ENCODE measurements around the gene NFATC2. TPM values are rescaled to one million over a fixed set of nuclear protein-coding genes. Genes with fewer than 3 reads are reported as not detected.

NFATC2 gene
- total RNA-seq, 1 donor from 2014 or later = 1.9 TPM

DNA sequence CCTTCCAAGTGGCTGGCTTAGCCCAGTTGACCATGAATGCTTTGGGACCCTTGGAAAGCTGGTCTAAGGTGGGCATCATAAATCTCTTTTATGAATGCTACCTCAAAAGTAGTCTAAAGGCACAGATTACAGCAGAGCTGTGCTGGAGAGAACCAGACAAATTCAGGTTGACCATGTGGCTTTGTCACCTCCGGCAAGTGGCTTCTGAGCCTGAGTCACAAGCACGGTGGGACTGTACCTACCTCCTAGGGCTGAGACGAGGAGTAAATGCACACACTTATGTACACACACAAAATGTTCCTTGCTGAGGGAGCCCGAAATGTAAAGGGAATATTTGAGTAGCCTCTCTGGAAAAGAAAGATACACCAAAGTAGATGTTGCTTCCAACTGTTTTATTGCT lies 155.9 kb downstream of the NFATC2 start:
- DNase-seq (ENCODE audit: low read depth, low spot score) = no peak
- Mint-ChIP-seq H3K4me3 (no peak overlapping the region), H3K27me3 (ENCODE audit: low read depth) (peaks cover 5% of the 10 kb centered on the region), H3K9me3 (no peaks in the 10 kb centered on the region), H3K27ac (ENCODE audit: unreplicated experiment) (no peak overlapping the region), H3K4me1 (no peaks in the 10 kb centered on the region), H3K36me3 (ENCODE audit: low read depth) (no peaks in the 10 kb centered on the region)
- TF ChIP-seq, protein P1, sequence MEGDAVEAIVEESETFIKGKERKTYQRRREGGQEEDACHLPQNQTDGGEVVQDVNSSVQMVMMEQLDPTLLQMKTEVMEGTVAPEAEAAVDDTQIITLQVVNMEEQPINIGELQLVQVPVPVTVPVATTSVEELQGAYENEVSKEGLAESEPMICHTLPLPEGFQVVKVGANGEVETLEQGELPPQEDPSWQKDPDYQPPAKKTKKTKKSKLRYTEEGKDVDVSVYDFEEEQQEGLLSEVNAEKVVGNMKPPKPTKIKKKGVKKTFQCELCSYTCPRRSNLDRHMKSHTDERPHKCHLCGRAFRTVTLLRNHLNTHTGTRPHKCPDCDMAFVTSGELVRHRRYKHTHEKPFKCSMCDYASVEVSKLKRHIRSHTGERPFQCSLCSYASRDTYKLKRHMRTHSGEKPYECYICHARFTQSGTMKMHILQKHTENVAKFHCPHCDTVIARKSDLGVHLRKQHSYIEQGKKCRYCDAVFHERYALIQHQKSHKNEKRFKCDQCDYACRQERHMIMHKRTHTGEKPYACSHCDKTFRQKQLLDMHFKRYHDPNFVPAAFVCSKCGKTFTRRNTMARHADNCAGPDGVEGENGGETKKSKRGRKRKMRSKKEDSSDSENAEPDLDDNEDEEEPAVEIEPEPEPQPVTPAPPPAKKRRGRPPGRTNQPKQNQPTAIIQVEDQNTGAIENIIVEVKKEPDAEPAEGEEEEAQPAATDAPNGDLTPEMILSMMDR (conservative IDR thresholded peaks at IDR 0.05) = no peak

DNA sequence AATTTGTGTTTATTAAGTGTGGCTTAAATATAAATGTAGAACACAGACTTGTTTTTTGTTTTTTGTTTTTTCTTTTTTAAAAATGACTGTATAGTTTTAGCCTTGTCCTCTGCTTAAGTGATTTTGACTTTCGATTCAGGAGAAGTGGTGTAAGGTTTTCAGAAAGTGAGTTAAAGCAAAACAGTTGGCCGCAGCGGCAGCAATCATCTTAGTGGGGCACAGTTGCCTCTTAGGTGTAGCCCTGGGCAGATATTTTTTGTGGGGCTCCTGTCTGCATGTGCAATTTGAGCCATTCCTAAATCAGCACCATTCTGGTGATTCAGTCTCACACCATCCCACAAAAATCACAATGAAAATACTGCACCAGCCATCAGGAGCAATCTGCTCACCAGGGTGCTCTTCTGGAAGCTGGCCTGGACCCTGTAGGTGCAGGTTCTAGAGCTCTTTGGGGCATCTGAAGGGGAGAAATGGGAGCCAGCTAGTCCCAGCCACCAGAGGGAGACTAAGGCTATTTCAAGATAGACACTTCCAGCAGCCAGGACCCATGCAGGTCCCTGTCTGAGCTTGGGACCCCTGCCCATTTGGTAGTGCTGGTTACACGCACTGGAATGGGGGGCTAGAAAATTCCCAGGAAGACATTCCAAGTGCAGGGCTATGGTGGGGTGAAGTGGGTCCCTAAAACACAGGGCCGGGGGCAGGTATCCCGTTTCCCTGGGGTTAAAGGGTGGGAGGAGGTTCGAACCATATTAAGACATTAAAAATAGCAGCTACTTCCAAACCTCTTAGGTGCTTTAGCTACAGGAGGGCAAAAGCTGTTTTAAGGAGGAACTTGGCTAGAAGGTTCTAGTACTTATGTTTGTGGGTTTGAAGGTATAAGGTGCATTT lies 156.6 kb downstream of the NFATC2 start:
- H3K36me3 Mint-ChIP-seq (ENCODE audit: low read depth) = no peaks in the 10 kb centered on the region
- H3K27ac Mint-ChIP-seq (ENCODE audit: unreplicated experiment) = no peak overlapping the region
- H3K27me3 Mint-ChIP-seq (ENCODE audit: low read depth) = peaks cover 5% of the 10 kb centered on the region
- H3K4me3 Mint-ChIP-seq = no peak overlapping the region
- DNase-seq (ENCODE audit: low read depth, low spot score) = peak; percentile 16
- H3K9me3 Mint-ChIP-seq = no peaks in the 10 kb centered on the region
- TF ChIP-seq, protein P1 (conservative IDR thresholded peaks at IDR 0.05) = peak; percentile 60
- H3K4me1 Mint-ChIP-seq = no peaks in the 10 kb centered on the region

DNA sequence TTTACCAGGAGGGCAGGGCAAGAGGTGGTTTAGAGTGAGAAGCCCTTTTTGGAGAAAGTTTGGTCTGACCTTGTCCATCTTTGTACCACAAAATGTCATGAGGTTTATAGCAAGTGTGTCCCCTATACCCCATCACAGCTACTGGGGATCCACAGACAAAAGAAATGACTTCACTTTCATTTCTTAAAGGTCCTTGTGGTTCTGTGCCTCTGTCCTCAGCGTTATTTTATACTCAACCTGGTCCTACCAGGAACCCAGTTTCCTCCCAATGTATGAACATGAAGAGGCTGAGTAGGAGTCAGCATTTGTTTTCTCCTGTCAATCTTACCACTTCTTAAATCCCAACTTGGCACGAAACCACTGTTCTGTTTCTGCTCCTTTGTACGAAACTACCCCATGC lies 157.6 kb downstream of the NFATC2 start:
- Mint-ChIP-seq H3K4me1 (no peaks in the 10 kb centered on the region), H3K27ac (ENCODE audit: unreplicated experiment) (no peak overlapping the region), H3K27me3 (ENCODE audit: low read depth) (peaks cover 5% of the 10 kb centered on the region), H3K9me3 (no peaks in the 10 kb centered on the region), H3K4me3 (no peak overlapping the region), H3K36me3 (ENCODE audit: low read depth) (no peaks in the 10 kb centered on the region)
- TF ChIP-seq, protein P1 (conservative IDR thresholded peaks at IDR 0.05) = no peak
- DNase-seq (ENCODE audit: low read depth, low spot score) = no peak

DNA sequence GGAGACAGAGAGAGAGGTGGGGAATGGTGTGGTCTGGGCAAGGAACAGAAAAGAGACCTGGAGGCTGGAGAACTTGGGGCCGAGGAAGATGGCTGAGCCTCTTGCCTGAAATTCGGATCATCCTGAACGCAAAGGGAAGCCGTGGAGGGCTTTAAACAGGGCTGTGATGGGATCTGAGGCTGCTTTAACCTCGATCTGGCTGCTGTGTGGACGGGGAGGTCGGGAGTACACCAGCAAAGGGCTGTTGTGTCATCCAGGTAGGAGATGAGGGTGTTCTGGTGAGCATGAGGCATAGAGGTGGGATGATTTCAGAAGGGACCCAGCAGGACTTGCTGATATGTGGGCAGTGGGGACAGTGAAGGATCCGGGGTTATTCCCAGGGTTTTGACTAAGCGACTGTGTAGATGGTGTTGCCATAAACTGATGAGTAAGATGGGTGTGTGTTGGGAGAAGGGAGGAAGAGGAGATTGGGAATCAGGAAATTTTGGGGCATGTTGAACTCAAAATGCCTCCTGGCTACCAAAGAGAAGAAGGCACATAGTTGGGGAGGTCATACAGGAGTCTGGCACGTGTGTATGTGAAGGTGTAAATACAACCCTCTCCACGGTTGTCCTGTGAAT lies 158.5 kb downstream of the NFATC2 start:
- no peaks in the 10 kb centered on the region for H3K9me3 Mint-ChIP-seq
- peaks cover 5% of the 10 kb centered on the region for H3K27me3 Mint-ChIP-seq (ENCODE audit: low read depth)
- no peaks in the 10 kb centered on the region for H3K4me1 Mint-ChIP-seq
- H3K36me3 Mint-ChIP-seq (ENCODE audit: low read depth) = no peaks in the 10 kb centered on the region
- DNase-seq (ENCODE audit: low read depth, low spot score) = no peak
- H3K4me3 Mint-ChIP-seq = no peak overlapping the region
- H3K27ac Mint-ChIP-seq (ENCODE audit: unreplicated experiment) = no peak overlapping the region
- TF ChIP-seq, protein P1 (conservative IDR thresholded peaks at IDR 0.05) = no peak

DNA sequence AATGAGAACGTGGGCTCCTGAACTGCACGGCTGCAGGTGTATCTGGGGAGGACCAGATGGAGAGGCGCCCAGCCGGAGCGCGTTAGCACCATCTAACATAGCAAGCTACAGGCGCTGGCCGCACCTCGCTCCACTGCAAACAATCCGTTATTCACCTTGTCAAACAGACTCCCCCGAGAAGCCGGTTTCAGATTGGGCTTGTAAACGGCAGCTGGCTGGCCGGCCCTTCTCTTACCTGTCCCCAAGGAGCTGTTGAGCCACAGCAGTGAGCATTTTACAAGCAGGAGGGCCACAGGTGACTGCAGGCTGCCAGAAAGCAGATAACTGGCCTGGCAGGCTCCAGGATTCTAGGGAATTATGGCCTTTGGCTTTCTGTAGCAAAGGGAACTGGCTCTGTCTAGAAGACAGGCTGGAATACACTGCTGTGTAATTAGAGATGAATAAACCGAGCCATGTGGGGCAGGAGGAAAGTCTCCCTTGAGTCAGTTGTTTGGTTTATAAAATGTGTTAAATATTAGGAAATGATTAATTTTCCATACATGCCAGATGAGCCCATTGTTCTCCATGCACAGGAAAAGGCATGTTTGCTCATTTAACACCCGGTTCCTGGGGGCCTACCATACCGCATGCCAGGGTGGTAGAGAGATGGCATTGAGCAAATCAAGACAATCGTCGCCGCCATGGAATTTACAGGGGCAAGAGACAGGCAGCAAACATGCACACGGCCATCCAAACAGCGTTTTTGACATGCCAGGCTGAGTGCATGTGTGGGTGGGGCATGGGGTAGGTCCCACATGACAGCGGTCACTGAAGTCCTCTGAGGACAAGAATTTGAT lies 159.3 kb downstream of the NFATC2 start:
- peaks cover 5% of the 10 kb centered on the region for H3K27me3 Mint-ChIP-seq (ENCODE audit: low read depth)
- TF ChIP-seq, protein P1 (conservative IDR thresholded peaks at IDR 0.05) = no peak
- H3K9me3 Mint-ChIP-seq = no peaks in the 10 kb centered on the region
- H3K36me3 Mint-ChIP-seq (ENCODE audit: low read depth) = no peaks in the 10 kb centered on the region
- no peak overlapping the region for H3K4me3 Mint-ChIP-seq
- no peak for DNase-seq (ENCODE audit: low read depth, low spot score)
- H3K27ac Mint-ChIP-seq (ENCODE audit: unreplicated experiment) = no peak overlapping the region
- H3K4me1 Mint-ChIP-seq = no peaks in the 10 kb centered on the region
